ENCODE measurements around the gene SLC25A5.
"Not testable (repeated sequence)": the region's sequence is repeated elsewhere in the genome, so short reads cannot be mapped to it uniquely, and the experiment has no call there.

The SLC25A5 gene

DNA sequence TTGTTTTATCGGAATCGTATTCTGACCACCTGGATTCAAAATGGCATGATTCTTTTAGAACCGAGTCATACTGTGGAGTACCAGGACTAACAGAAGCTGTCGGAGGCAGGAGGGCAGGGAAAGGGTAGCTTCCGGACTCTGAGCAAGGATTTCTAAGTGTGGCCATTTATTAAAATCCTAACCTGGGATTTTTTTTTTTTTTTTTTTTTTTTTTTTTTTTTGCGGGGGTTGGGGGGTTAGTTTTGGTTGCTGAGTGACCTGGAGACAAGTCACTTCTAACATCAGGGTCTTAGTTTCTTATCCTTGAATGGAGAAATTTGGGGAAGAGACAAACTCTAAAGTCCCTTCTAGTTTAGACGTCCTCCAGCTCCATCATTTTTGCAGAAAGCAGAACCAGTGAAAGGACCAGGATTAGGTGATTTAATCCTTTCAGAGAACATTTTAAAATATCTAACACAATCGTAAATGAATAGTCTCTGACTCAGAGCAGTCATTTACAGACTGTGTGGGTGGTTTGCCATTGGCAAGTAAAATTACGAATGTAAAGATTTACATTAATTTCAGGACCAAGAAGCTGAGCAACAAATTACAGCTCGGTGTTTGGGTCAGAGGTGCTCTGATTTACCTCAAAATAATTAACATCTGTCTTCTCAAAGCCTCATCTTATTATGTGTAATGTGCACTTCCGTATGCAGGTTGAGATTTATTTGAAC lies 7.3 kb downstream of the SLC25A5 start:
- in situ Hi-C loops (cut with MboI; ENCODE audit: low sequenced_read_pairs): no loop called here

DNA sequence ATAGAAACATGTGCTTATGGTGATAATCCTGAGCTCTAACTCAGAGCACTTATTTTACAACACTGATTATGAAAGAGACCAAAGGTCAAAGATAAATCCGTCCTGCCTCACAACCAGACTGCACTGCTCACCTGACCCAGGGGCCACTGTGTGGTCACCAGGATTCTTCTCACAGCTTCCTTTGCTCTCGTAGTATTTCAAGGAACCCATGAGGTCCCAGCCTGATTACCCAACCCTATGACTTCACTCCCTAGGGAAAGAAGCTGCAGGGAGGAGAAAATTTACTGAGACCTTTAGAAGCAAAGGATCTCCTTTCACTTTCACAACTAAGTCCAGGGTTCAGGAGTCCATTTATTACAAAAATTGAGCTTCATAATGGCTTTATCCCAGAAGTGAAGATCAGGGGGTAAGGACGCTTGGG lies 9.6 kb downstream of the SLC25A5 start:
- in situ Hi-C loops (cut with MboI; ENCODE audit: low sequenced_read_pairs): no loop called here

DNA sequence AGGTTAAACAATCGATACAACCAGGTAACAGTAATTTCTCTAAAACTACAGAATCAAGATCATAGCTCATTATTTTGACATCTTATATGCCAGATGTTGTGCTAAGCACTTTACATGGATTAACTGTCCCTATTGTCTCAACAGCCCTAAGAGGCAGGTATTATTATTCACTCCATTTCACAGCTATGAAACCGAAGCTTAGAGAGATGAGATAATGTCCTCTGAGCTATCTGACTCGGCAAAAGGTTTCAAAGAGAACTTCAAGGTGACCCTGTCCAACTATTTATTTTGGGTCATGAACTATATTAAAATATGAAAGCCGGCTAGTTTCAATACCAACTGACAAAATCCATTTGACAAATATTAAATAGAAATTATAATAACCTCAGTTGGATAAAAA lies 10.3 kb downstream of the SLC25A5 start:
- in situ Hi-C loops (cut with MboI; ENCODE audit: low sequenced_read_pairs): no loop called here

DNA sequence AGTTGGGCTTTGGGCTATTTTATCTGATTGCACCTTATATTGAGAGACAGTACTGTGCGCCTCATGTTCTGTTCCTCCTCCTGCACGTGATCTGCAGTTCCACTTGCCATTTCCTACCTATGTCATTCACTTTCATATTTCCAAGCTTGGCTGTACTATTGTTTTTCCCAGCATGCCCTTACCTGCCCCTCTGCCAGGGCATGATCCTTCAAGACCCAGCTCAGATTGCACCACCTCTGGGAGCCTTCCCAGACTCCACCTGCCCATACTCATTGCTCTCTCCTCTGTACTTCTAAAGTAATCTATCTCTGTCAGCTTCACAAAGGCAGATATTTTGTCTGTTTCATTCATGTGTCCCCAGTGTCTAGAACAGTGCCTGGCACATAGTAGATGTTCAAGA lies 11.6 kb downstream of the SLC25A5 start:
- in situ Hi-C loops (cut with MboI; ENCODE audit: low sequenced_read_pairs): no loop called here

DNA sequence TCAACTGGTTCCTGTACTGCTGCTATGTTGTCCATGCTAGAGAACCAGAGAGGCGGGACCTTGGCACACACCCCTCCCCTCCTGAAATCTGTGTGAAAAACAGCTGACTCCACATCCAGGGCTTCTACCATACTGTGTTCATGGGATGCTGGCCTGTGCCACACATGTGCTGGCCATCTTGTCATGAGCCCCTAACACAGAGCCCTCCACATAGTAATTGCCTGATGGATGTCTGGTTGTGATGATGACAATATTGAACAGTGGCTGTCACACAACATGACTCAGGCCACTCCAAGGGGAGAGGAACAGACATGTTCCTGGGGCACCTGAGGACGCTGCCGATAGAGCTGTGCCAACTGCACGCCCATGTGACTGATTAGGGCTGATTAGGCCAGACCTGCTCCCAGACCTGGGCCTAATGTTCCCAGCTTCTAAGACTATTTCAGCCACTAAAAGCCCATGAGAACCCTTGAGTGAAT lies 13.1 kb downstream of the SLC25A5 start:
- in situ Hi-C loops (cut with MboI; ENCODE audit: low sequenced_read_pairs): no loop called here

DNA sequence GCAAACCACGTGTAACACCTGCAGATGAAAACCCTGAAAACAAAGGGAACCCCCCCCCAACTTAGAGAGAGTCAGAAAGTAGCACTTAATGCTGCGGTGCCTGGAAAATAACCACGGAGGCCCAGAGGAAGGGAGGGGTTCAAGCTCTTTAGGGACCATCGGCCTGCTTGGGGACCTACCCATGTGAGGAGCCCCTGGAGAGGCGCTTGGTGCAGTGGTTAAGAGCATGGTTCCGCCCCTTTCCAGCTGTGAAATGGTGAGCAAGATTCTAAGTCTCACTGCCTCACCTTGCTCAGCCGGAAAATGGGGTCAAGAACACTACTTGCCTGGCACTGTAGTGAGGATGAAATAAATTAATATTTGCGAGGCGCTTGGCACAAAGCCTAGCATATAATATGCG lies 13.8 kb downstream of the SLC25A5 start:
- in situ Hi-C loops (cut with MboI; ENCODE audit: low sequenced_read_pairs): no loop called here

DNA sequence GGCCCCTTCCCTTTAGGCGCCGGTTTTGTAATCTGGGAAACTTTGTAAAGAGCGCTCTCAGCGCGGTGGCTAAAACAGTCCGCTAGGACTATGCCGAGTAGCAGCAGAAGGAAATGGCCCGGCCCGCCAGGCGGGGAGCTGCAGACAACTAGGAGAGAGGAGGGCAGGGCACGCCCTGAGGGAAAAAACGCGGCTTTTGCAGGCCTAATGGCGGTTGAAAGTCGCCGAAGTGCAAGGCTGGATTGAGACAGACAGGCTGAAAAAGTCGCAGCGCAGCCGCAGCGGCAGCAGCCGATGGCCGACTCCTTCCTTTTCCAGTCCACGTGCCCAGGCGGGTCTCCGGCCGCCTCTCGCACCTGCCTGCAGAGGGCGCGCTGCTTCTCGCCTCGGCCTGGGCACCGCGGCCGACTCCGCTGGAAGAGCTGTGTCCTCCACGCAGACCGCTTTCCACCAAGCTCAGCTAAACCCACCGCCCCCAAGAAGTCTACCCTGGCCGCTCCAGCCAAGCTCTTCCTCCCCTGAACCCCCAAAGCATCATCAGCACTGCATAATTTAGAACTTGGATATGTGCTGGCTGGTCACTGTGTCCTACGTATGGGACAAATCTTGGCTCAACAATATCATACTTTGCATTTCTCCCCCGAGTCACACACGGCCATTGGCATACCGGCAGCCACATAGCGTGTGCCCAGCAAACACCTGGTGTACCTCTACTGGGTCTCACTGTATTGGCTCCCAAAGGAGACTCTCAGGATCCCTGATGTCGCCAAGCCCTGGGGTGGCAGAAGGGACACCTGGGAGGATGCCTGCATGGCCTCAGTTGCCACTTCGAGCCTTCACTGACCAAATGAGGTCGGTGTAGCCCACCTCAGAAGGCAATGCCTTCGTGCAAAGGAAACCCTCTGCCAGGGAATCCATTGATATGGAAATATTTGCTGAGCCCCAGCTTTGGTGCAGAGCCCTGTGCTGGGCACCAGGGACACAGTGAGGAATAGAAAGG lies 14.5 kb downstream of the SLC25A5 start:
- in situ Hi-C loops (cut with MboI; ENCODE audit: low sequenced_read_pairs): no loop called here

DNA sequence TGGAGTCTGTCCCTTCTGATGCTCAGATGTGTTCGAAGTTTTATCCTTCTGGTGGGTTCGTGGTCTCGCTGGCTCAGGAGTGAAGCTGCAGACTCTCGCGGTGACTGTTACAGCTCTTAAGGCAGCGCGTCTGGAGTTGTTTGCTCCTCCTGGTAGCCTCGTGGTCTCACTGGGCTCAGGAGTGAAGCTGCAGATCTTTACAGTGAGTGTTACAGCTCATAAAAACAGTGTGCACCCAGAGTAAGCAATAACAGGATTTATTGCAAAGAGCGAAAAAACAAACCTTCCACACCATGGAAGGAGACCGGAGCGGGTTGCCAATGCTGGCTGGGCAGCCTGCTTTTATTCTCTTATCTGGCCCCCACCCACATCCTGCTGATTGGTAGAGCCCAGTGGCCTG lies 18.5 kb downstream of the SLC25A5 start:
- in situ Hi-C loops (cut with MboI; ENCODE audit: low sequenced_read_pairs): no loop called here

DNA sequence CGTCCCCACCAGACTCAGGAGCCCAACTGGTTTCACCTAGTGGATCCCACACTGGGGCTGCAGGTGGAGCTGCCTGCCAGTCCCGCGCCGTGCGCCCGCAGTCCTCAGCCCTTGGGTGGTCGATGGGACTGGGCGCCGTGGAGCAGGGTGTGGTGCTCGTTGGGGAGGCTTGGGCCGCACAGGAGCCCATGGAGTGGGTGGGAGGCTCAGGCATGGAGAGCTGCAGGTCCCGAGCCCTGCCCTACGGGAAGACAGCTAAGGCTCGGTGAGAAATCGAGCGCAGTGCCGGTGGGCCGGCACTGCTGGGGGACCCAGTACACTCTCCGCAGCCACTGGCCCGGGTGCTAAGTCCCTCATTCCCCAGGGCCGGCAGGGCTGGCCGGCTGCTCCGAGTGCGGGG lies 19.5 kb downstream of the SLC25A5 start:
- in situ Hi-C loops (cut with MboI; ENCODE audit: low sequenced_read_pairs): not testable (repeated sequence)

DNA sequence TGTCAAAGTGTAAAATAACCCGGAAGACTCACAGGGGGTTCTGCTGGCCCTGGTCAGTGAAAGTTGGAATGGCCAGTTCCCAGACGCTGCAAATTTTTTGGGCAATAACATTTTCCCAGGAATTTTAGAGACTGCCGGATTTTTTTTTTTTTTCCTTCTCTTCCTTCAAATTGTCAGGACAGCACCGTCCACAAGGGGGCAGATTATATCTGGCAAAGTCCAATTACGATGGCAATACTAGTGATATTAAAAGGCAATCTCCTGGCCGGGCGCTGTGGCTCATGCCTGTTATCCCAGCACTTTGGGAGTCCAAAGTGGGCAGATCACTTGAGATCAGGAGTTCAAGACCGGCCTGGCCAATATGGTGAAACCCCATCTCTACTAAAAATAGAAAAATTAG lies 20.5 kb downstream of the SLC25A5 start:
- in situ Hi-C loops (cut with MboI; ENCODE audit: low sequenced_read_pairs): no loop called here

DNA sequence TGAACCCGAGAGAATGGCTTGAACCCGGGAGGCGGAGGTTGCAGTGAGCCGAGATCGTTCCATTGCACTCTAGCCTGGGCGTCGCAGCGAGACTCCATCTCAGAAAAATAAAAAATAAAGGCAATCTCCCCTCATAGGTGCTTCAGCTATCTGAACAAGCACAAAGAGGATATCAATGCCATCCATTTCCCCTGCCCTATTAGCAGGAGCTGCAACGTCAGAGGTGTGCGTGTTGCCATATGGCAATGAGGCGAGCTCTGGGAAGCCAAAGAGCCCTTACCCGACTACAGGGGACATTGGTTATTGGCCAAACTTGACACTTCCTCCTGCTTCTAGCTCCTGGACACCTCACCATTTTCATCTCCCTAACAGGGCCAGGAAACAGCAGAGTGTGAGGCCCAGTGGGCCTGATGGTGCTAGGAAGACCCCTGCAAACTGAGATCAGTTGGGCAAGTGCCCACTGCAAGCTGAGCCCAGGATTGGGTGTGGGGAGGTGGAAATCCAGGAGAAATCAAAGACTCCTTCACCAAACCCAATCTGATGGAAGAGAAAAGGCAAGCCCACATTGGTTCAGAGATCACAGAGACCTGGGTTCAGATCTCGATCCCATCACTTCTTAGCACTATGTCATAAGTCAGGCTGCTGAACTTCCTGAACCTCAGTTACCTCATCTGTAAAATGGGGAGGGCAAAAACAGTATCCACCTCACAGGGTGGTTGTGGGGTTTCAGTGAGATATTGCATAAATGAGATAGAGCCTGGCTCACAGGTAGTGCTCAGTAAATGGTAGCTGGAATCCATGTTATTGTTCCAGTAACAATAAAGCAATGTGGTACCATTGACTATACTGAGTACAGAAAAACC lies 21.2 kb downstream of the SLC25A5 start:
- in situ Hi-C loops (cut with MboI; ENCODE audit: low sequenced_read_pairs): no loop called here

DNA sequence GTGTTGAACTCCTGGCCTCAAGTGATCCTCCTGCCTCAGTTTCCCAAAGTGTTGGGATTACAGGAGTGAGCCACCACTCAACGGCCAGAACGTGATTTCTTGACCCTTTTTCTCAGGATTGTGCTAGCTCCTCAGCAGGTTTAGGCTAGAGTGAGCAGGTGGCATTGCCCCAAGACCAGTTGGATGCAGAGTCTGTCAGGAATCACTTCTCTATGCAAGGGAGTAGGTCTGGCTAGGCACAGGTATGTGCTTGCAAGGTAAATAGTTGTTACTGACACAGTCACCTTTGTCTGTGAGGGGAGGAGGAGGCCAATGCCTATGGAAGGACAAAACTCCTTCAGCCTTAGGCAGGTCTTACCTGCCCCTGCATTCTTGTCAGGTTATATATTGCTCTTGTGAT lies 24.2 kb downstream of the SLC25A5 start:
- in situ Hi-C loops (cut with MboI; ENCODE audit: low sequenced_read_pairs): no loop called here

DNA sequence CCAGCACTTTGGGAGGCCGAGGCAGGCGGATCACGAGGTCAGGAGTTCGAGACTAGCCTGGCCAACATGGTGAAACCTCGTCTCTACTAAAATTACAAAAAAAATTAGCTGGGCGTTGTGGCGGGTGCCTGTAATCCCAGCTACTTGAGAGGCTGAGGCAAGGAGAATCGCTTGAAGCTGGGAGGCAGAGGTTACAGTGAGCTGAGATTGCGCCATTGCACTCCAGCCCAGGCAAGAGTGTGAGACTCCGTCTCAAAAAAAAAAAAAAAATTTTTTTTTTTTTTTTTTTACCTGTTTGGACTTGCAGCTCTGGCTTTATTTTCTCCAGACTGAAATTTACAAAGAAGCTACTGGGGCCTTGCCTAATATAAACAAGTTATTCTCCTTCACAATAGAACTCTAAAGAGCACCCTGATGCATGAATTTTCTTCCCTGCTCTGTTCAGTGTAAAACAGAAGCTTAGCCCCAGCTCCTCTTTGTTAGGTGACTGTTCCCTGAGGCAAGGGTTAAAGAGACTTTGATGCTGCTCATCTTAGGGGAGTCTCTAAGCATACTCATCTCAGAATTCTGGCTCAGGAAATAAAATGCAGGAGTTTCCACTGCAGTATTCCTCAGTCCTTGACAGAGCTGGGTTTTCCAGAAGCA lies 25.7 kb downstream of the SLC25A5 start:
- in situ Hi-C loops (cut with MboI; ENCODE audit: low sequenced_read_pairs): not testable (repeated sequence)

DNA sequence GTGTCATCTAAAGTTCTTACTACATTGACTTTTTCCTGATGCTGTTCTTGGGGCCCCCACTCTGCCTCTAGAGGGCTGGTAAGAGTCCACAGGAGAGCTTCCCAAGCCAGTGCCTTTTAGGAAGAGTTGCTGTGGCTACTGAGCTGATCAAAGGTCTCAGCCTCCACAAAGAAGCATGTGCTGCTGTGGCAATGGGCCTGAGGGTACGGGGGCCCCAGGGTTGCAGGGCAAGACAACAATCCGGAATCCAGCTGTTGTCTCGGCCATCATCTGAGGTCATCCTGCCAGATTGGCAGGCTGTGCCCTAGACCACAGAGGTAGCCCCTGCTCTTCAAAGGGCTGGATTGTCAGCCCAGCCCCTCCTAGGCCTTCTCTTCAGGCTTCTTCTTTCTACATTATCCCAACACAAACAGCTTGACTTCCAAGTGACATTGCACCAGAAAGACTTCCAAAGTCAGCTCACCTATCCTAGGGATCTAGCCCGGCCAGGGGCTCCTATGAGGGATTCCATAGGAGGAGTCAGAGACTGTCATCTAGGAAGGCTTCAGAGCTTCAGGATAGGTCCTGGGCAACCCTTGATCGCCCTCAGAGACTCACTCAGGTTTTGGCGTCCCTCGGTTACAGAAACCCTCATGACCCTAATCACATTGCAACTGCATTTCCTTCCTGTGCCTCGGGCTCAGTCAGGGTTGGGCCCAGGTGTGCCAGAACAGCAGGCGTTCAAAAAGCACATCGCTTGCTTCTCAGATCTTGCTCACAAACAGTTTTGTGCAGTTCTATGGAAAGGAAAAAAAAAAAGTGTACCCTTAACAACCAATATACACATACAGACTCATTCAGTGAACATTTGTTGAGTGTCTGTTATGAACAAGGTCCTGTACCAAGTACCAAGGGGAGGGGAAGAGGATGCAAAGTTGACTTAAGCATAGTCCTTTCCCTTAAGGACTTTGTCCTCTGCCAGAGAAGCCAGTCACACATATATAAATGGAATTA lies 27.8 kb downstream of the SLC25A5 start:
- in situ Hi-C loops (cut with MboI; ENCODE audit: low sequenced_read_pairs): no loop called here

DNA sequence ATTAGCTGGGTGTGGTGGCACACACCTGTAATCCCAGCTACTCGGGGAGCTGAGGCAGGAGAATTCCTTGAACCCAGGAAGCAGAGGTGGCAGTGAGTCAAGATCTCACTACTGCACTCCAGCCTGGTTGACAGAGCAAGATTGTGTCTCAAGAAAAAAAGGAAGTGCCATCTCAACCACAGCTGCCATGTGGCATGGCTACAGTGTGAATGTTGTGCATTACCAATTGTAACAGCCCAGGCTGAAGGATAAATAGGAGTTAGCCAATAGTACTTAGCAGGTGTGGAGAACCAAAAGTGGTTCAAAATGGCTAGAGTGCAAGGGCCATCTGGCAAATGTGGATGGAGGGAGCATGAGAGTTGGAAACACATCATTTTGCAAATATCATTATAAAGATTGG lies 28.9 kb downstream of the SLC25A5 start:
- in situ Hi-C loops (cut with MboI; ENCODE audit: low sequenced_read_pairs): no loop called here

DNA sequence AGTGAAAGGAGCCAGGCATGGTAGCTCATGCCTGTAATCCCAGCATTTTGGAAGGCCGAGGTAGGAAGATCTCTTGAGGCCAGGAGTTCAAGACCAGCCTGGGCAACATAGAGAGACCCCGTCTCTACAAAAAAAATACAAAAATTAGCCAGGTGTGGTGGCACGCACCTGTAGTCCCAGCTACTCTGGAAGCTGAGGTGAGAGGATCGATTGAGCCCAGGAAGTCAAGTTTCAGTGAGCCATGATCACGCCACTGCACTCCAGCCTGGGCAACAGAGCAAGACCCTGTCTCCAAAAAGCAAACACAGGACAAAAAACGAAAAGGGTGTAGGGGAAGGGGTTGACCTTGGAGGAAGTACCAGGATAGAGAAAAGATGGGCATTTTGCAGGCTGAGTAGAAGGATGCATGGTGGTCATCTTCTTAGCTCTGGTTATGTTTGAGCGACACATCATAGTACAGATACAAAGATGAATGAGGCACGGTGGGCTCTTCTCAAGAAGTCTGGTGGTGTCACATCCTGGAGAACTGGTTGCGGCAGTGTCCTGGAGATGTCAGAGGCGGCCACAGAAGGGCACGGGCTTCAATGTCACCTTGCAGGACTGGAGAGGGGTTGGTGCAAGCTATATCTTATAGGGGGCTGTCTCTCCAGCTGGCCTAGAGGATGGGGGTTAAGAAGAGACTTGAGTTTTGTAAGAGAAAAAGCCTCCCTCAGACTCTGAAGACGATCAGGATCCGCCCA lies 32.0 kb downstream of the SLC25A5 start:
- in situ Hi-C loops (cut with MboI; ENCODE audit: low sequenced_read_pairs): loop anchor here (25.0 kb wide), 1 partner anchor 237 kb away; no protein-coding TSS in a partner anchor

DNA sequence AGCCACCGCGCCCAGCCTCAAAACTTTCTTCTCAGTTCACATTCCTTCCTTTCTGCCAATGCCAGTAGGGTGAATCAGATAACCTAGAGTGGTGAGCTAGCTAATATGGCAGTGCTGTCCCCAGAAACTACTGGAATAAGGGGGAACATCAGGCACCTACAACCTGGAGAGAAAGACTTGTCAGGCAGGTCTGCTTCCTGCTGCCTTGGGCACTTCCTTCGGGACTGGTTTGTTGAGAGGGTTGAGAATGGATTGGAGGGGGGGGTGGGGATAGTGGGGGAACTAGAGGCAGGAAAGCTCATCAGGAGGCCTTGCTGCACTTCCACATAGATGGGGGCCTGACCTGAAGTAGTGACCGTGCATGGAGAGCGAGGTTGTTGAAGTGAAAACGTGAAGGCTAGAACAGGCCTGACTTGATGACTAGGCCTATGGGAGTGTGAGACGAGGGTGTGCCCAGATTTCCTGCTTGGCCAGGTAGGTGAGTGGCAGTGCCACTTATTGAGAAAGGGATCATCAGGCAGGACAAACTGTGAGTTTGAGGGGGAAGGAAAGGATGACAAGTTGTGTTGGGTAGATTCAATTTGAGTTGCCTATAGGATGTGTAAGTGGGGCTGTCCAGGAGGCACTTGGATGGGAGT lies 33.4 kb downstream of the SLC25A5 start:
- in situ Hi-C loops (cut with MboI; ENCODE audit: low sequenced_read_pairs): loop anchor here (25.0 kb wide), 1 partner anchor 236 kb away; no protein-coding TSS in a partner anchor

Data from HL-60/S4 treated with phorbol 12-myristate 13-acetate at 8.2 ng/mL for 4 days and 3 days (cell line).